ENCODE data around the gene GTPBP3. TPM values are rescaled to one million over a fixed set of nuclear protein-coding genes. Genes with fewer than 3 reads are reported as not detected.

Gene GTPBP3
- polyA plus RNA-seq, 1 donor (not counting 4 experiments of a cell fraction or from before 2014, with no cell fraction given) = 7.2 TPM

GRCh38 chr19:17365361-17365760, 28.0 kb downstream of the GTPBP3 start:
- dilution Hi-C loops (cut with MboI; ENCODE audit: extremely low pct_ligation_motif_present, low sequenced_read_pairs) = no loop called here
- H3K9me3 ChIP-seq (ENCODE audit: control insufficient read depth, low read depth, low read length) = no peaks in the 10 kb centered on the region
- no peak for TF ChIP-seq EZH2 (IDR thresholded peaks at IDR 0.05; ENCODE audit: low read length)
- no peak for TF ChIP-seq CTCF (optimal IDR thresholded peaks at IDR 0.05 in 1 of 3, IDR thresholded peaks at IDR 0.05 in 1 of 3, conservative IDR thresholded peaks at IDR 0.05 in 1 of 3; ENCODE audit: extremely low read depth in 1 of 3, insufficient read depth in 2 of 3, low read length in 3 of 3)
- no peak overlapping the region for H2AFZ ChIP-seq (ENCODE audit: control insufficient read depth, low read length)
- no peak overlapping the region for H3K4me2 ChIP-seq (ENCODE audit: control insufficient read depth, extremely low read depth, insufficient read depth, low read depth, low read length)
- H3K27ac ChIP-seq (ENCODE audit: control insufficient read depth, insufficient read depth, low read length) = no peak overlapping the region
- no peaks in the 10 kb centered on the region for H3K79me2 ChIP-seq (ENCODE audit: control insufficient read depth, insufficient read depth, low read length)
- H4K20me1 ChIP-seq (ENCODE audit: control insufficient read depth, extremely low read depth, insufficient read depth, low read length) = no peaks in the 10 kb centered on the region
- H3K27me3 ChIP-seq (ENCODE audit: control insufficient read depth, extremely low read depth, insufficient read depth, low read length) = no peaks in the 10 kb centered on the region
- no peak overlapping the region for H3K4me3 ChIP-seq (ENCODE audit: control insufficient read depth in 2 of 3, extremely low read depth in 1 of 3, insufficient read depth in 2 of 3, low read depth in 1 of 3, low read length in 3 of 3)
- H3K4me1 ChIP-seq (ENCODE audit: control insufficient read depth, extremely low read depth, insufficient read depth, low read length) = no peaks in the 10 kb centered on the region
- no peaks in the 10 kb centered on the region for H3K9me1 ChIP-seq (ENCODE audit: control insufficient read depth, extremely low read depth, insufficient read depth, low read length)
- DNase-seq (ENCODE audit: low read depth, low spot score) (no peak), FAIRE-seq (no peak)
- no peak overlapping the region for H3K9ac ChIP-seq (ENCODE audit: control insufficient read depth, extremely low read depth, insufficient read depth, low read length)
- H3K36me3 ChIP-seq (ENCODE audit: control insufficient read depth in 2 of 2, extremely low read depth in 1 of 2, insufficient read depth in 2 of 2, low read length in 2 of 2) = no peaks in the 10 kb centered on the region

- H4K20me1 ChIP-seq (ENCODE audit: control insufficient read depth, extremely low read depth, insufficient read depth, low read length) = no peaks in the 10 kb centered on the region
- no peak for DNase-seq (ENCODE audit: low read depth, low spot score)
- H3K9ac ChIP-seq (ENCODE audit: control insufficient read depth, extremely low read depth, insufficient read depth, low read length) = no peak overlapping the region
- H3K9me3 ChIP-seq (ENCODE audit: control insufficient read depth, low read depth, low read length) = no peaks in the 10 kb centered on the region
- FAIRE-seq = no peak
- H3K4me3 ChIP-seq (ENCODE audit: control insufficient read depth in 2 of 3, extremely low read depth in 1 of 3, insufficient read depth in 2 of 3, low read depth in 1 of 3, low read length in 3 of 3) = no peak overlapping the region
- no peak overlapping the region for H3K4me2 ChIP-seq (ENCODE audit: control insufficient read depth, extremely low read depth, insufficient read depth, low read depth, low read length)
- H3K4me1 ChIP-seq (ENCODE audit: control insufficient read depth, extremely low read depth, insufficient read depth, low read length) = no peaks in the 10 kb centered on the region
- H3K36me3 ChIP-seq (ENCODE audit: control insufficient read depth in 2 of 2, extremely low read depth in 1 of 2, insufficient read depth in 2 of 2, low read length in 2 of 2) = no peaks in the 10 kb centered on the region
- H3K79me2 ChIP-seq (ENCODE audit: control insufficient read depth, insufficient read depth, low read length) = no peaks in the 10 kb centered on the region
- no peak overlapping the region for H3K27ac ChIP-seq (ENCODE audit: control insufficient read depth, insufficient read depth, low read length)
- dilution Hi-C loops (cut with MboI; ENCODE audit: extremely low pct_ligation_motif_present, low sequenced_read_pairs) = no loop called here
- H3K27me3 ChIP-seq (ENCODE audit: control insufficient read depth, extremely low read depth, insufficient read depth, low read length) = no peaks in the 10 kb centered on the region
- H3K9me1 ChIP-seq (ENCODE audit: control insufficient read depth, extremely low read depth, insufficient read depth, low read length) = no peaks in the 10 kb centered on the region
- no peak for TF ChIP-seq EZH2 (IDR thresholded peaks at IDR 0.05; ENCODE audit: low read length)
- TF ChIP-seq CTCF (optimal IDR thresholded peaks at IDR 0.05 in 1 of 3, IDR thresholded peaks at IDR 0.05 in 1 of 3, conservative IDR thresholded peaks at IDR 0.05 in 1 of 3; ENCODE audit: extremely low read depth in 1 of 3, insufficient read depth in 2 of 3, low read length in 3 of 3) = no peak
- H2AFZ ChIP-seq (ENCODE audit: control insufficient read depth, low read length) = no peak overlapping the region
Observed at GRCh38 chr19:17370026-17370587, 32.8 kb downstream of the GTPBP3 start.
